ENCODE data around the gene PERM1. TPM values are rescaled to one million over a fixed set of nuclear protein-coding genes. Genes with fewer than 3 reads are reported as not detected.

The PERM1 gene
- total RNA-seq, 1 donor from 2014 or later: not detected

- DNase-seq (ENCODE audit: low read depth, low spot score): no peak
Measured at GRCh38 chr1:936348-937264, 45.3 kb downstream of the PERM1 start.

- no peak for DNase-seq (ENCODE audit: low read depth, low spot score)
Measured at GRCh38 chr1:935751-936231, 46.1 kb downstream of the PERM1 start.

GRCh38 chr1:934991-935750 lies 46.7 kb downstream of the PERM1 start:
- DNase-seq (ENCODE audit: low read depth, low spot score): no peak

- no peak for DNase-seq (ENCODE audit: low read depth, low spot score)
Measured at GRCh38 chr1:933603-933940, 48.3 kb downstream of the PERM1 start.

GRCh38 chr1:932776-933602 lies 48.9 kb downstream of the PERM1 start:
- no peak for DNase-seq (ENCODE audit: low read depth, low spot score)

- DNase-seq (ENCODE audit: low read depth, low spot score): no peak
Measured at GRCh38 chr1:932173-932510, 49.8 kb downstream of the PERM1 start.

- no peak for DNase-seq (ENCODE audit: low read depth, low spot score)
Measured at GRCh38 chr1:931380-932172, 50.3 kb downstream of the PERM1 start.

GRCh38 chr1:930633-931138 lies 51.2 kb downstream of the PERM1 start:
- no peak for DNase-seq (ENCODE audit: low read depth, low spot score)

- DNase-seq (ENCODE audit: low read depth, low spot score): no peak
Measured at GRCh38 chr1:929712-930632, 51.9 kb downstream of the PERM1 start.

- no peak for DNase-seq (ENCODE audit: low read depth, low spot score)
Measured at GRCh38 chr1:928825-929661, 52.9 kb downstream of the PERM1 start.

- no peak for DNase-seq (ENCODE audit: low read depth, low spot score)
Measured at GRCh38 chr1:927748-928147, 54.1 kb downstream of the PERM1 start.

GRCh38 chr1:927234-927633 lies 54.7 kb downstream of the PERM1 start:
- DNase-seq (ENCODE audit: low read depth, low spot score): no peak

- no peak for DNase-seq (ENCODE audit: low read depth, low spot score)
Measured at GRCh38 chr1:925561-926421, 56.1 kb downstream of the PERM1 start.

Other genes with a start within 250 kb of the PERM1 start
- 0.07 and 0.14 TPM in 2 replicates for gene SAMD11, start 58.2 kb downstream of the PERM1 start, total RNA-seq
- 121 and 152 TPM in 2 replicates for gene NOC2L, start 22.8 kb downstream of the PERM1 start, total RNA-seq
- gene KLHL17, start 21.5 kb downstream of the PERM1 start, total RNA-seq: 6.9 and 7.8 TPM in 2 replicates
- gene PLEKHN1, start 15.6 kb downstream of the PERM1 start, total RNA-seq: 0.32 and 0.46 TPM in 2 replicates
- gene HES4, start 18.0 kb upstream of the PERM1 start, total RNA-seq: 9.1 and 17.8 TPM in 2 replicates
- 96.4 and 121 TPM in 2 replicates for gene ISG15, start 31.4 kb upstream of the PERM1 start, total RNA-seq
- 48.4 and 88.2 TPM in 2 replicates for gene AGRN, start 38.0 kb upstream of the PERM1 start, total RNA-seq
- not detected in 2 replicates for gene RNF223, start 92.2 kb upstream of the PERM1 start, total RNA-seq
- 6.1 and 6.7 TPM in 2 replicates for gene C1orf159, start 134.0 kb upstream of the PERM1 start, total RNA-seq
- not detected in 2 replicates for gene TTLL10, start 191.8 kb upstream of the PERM1 start, total RNA-seq
- 0.18 TPM in 1 of 2 replicates, not detected in the other for gene TNFRSF18, start 224.5 kb upstream of the PERM1 start, total RNA-seq
- gene TNFRSF4, start 232.1 kb upstream of the PERM1 start, total RNA-seq: 0.79 and 1.2 TPM in 2 replicates
- 116 TPM in 2 replicates for gene SDF4, start 249.9 kb upstream of the PERM1 start, total RNA-seq

Measured in pulmonary artery endothelial cell (primary cell).